ENCODE results near the gene TLR2.

DNA sequence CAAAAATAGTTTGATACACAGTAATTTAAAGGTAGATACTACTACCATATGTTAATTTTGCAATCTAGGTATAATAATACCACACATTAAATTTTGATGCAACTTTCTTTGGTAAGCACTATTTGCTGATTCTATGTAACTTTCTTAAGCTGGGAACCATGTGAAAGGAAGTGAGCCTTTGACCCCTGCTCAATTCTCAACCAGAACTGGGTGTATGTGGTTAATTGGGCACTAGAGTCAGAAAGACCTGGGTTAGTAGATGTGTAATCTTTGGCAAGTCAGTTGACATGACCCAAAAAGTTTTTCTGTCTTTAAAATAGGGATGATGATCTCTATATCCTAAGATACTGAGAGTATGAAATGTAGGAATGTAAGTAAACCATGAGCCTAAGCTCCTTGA is 22.4 kb downstream of the TLR2 start:
- no peak for TF ChIP-seq CTCF (conservative IDR thresholded peaks at IDR 0.05; ENCODE audit: low read depth, low read length)
- no peak for TF ChIP-seq EZH2 (IDR thresholded peaks at IDR 0.05; ENCODE audit: borderline replicate concordance, low read depth, low read length, poor library complexity, severe bottlenecking)
